SK-N-SH (cell line): ENCODE measurements around the gene SEPTIN7. TPM values are rescaled to one million over a fixed set of nuclear protein-coding genes. Genes with fewer than 3 reads are reported as not detected.

ENCODE experiments used
- CTCF ChIA-PET: fragments of 300-600, 350-600 bp; formaldehyde crosslinking; extraction: SDS; loops from one replicate; lab custom pipeline; 2021; lab: Yijun Ruan, JAX
- POLR2A ChIA-PET: fragments of 350-600 bp; sonication (Branson Sonifier 250); formaldehyde crosslinking; extraction: SDS; loops from one replicate; lab custom pipeline; 2020; ENCODE audit warnings: antibody characterized with exemption, inconsistent platforms; lab: Yijun Ruan, JAX
- DNase-seq: peaks from one replicate; pipeline ENCODE4 v3.0.0; 2012
- H2AFZ ChIP-seq: fragments of 200-600 bp; sonication (generic); 2 replicates; pipeline ENCODE4 v1.8.1; 2016; ENCODE audit warnings: antibody characterized with exemption, mild to moderate bottlenecking, low read depth
- H3F3A ChIP-seq: fragments of 200-600 bp; sonication (generic); replicated peaks from 2 replicates; pipeline ENCODE3; 2016; ENCODE audit warnings: antibody characterized with exemption, mild to moderate bottlenecking; ENCODE audit not compliant: insufficient read depth
- H3K27ac ChIP-seq, 2 experiments: fragments of 200-500 bp in 1 of 2; fragments of 200-600 bp in 1 of 2; sonication (Bioruptor generic) in 1 of 2; sonication (generic), shearing (Covaris generic) in 1 of 2; 2 replicates each; pipeline versions ENCODE4 v1.5.1 to v1.6.1; 2014 to 2016; ENCODE audit warnings: low read depth in 2 of 2, inconsistent platforms in 1 of 2, low read length in 1 of 2, mild to moderate bottlenecking in 1 of 2, mixed read lengths in 1 of 2
- H3K27me3 ChIP-seq: fragments of 200-600 bp; sonication (generic), shearing (Covaris generic); 2 replicates; pipeline ENCODE4 v1.6.1; 2016; ENCODE audit warnings: mixed run types; ENCODE audit not compliant: insufficient read depth
- H3K36me3 ChIP-seq, 2 experiments: fragments of 200-500 bp in 1 of 2; fragments of 200-600 bp in 1 of 2; sonication (Bioruptor generic) in 1 of 2; sonication (generic) in 1 of 2; replicated peaks in 1 of 2; 2 replicates each; pipeline versions ENCODE3 to v1.5.1; 2014 to 2016; ENCODE audit warnings: low read length in 1 of 2, mild to moderate bottlenecking in 1 of 2; ENCODE audit not compliant: insufficient read depth in 2 of 2, control insufficient read depth in 1 of 2
- H3K4me1 ChIP-seq, 2 experiments: fragments of 200-500 bp in 1 of 2; fragments of 200-600 bp in 1 of 2; sonication (Bioruptor generic) in 1 of 2; sonication (generic), shearing (Covaris generic) in 1 of 2; 2 replicates each; pipeline versions ENCODE4 v1.5.1 to v1.6.1; 2014 to 2016; ENCODE audit warnings: low read depth in 1 of 2, low read length in 1 of 2, mixed run types in 1 of 2; ENCODE audit not compliant: insufficient read depth in 2 of 2, control insufficient read depth in 1 of 2
- H3K4me2 ChIP-seq: fragments of 200-600 bp; sonication (generic), shearing (Covaris generic); 2 replicates; pipeline ENCODE4 v1.6.1; 2017; ENCODE audit warnings: mixed run types
- H3K4me3 ChIP-seq, 2 experiments: fragments of 200-500 bp in 1 of 2; fragments of 200-600 bp in 1 of 2; sonication (Bioruptor generic) in 1 of 2; sonication (generic), shearing (Covaris generic) in 1 of 2; 2 replicates each; pipeline versions ENCODE4 v1.5.1 to v1.8.1; 2014 to 2016; ENCODE audit warnings: low read depth in 2 of 2, inconsistent platforms in 1 of 2, low read length in 1 of 2, mild to moderate bottlenecking in 1 of 2, mixed read lengths in 1 of 2, moderate library complexity in 1 of 2
- H3K79me2 ChIP-seq: fragments of 200-600 bp; sonication (generic); 2 replicates; pipeline ENCODE4 v1.8.1; 2017; ENCODE audit warnings: mild to moderate bottlenecking; ENCODE audit not compliant: insufficient read depth
- H3K9ac ChIP-seq: fragments of 200-600 bp; sonication (generic); 2 replicates; pipeline ENCODE4 v1.6.1; 2017; ENCODE audit warnings: mixed run types
- H3K9me2 ChIP-seq: fragments of 200-600 bp; sonication (generic); 2 replicates; pipeline ENCODE4 v1.6.1; 2017; ENCODE audit warnings: mixed run types
- H3K9me3 ChIP-seq: fragments of 200-600 bp; sonication (generic); 2 replicates; pipeline ENCODE4 v1.6.1; 2017; ENCODE audit warnings: mixed run types, mild to moderate bottlenecking, moderate library complexity
- H4K20me1 ChIP-seq: fragments of 200-600 bp; sonication (generic); 2 replicates; pipeline ENCODE4 v1.6.1; 2017; ENCODE audit warnings: mild to moderate bottlenecking, mixed run types; ENCODE audit not compliant: insufficient read depth
- CHD2 ChIP-seq: fragments of 150-350 bp; IDR thresholded peaks from 2 replicates; pipeline ENCODE4 v1.6.1; 2018; ENCODE audit warnings: low read length; ENCODE audit not compliant: partially characterized antibody
- ELF1 ChIP-seq: IDR thresholded peaks from 2 replicates; pipeline ENCODE4 v1.4.0; 2012
- EP300 ChIP-seq, 2 experiments: IDR thresholded peaks; 2 replicates each; pipeline versions ENCODE4 v1.4.0 to v1.6.1; 2012; ENCODE audit warnings: borderline replicate concordance in 1 of 2, low read depth in 1 of 2, low read length in 1 of 2
- EZH2phosphoT487 ChIP-seq: fragments of 200-600 bp; sonication (generic); IDR thresholded peaks from 2 replicates; pipeline ENCODE4 v1.6.1; 2017; ENCODE audit warnings: low read depth, mixed run types, mild to moderate bottlenecking, antibody characterized with exemption, moderate library complexity, borderline replicate concordance
- FOSL2 ChIP-seq: IDR thresholded peaks from 2 replicates; pipeline ENCODE4 v1.4.0; 2012; ENCODE audit warnings: low read depth, mild to moderate bottlenecking, moderate library complexity, borderline replicate concordance
- GATA2 ChIP-seq: sonication (generic); formaldehyde crosslinking; IDR thresholded peaks from 2 replicates; pipeline ENCODE4 v1.5.0; 2020; ENCODE audit warnings: mild to moderate bottlenecking, missing genetic modification reagents
- JUND ChIP-seq: IDR thresholded peaks from 2 replicates; pipeline ENCODE4 v1.4.0; 2012
- NRF1 ChIP-seq: IDR thresholded peaks from 2 replicates; pipeline ENCODE4 v1.6.1; 2012; ENCODE audit warnings: low read depth, mild to moderate bottlenecking, low read length
- POLR2AphosphoS5 ChIP-seq: IDR thresholded peaks from 2 replicates; pipeline ENCODE4 v1.6.1; 2012; ENCODE audit warnings: low read depth, low read length
- RAD21 ChIP-seq: IDR thresholded peaks from 2 replicates; pipeline ENCODE4 v1.6.1; 2012; ENCODE audit warnings: mild to moderate bottlenecking, low read length
- RCOR1 ChIP-seq: fragments of 150-350 bp; IDR thresholded peaks from 2 replicates; pipeline ENCODE4 v1.6.1; 2017; ENCODE audit warnings: antibody characterized with exemption, low read length
- YY1 ChIP-seq: IDR thresholded peaks from 2 replicates; pipeline ENCODE4 v1.4.0; 2012; ENCODE audit warnings: low read depth, mild to moderate bottlenecking
- WGBS: methylation state at CpG from one replicate; pipeline ENCODE4 v1.1.6; 2017; ENCODE audit warnings: low lambda C conversion rate; 5-methylcytosine and 5-hydroxymethylcytosine counted together
- polyA plus RNA-seq, 3 experiments: library from polyadenylated mRNA; depleted of rRNA; stranded (reverse); fragments of >200 nt; gene quantifications; 2 replicates each; pipeline ENCODE4 v1.2.3, GENCODE V29; 2012
- TF ChIP-seq, protein P1 (sequence below): fragments of 150-350 bp; IDR thresholded peaks from 2 replicates; pipeline ENCODE4 v1.6.1; 2016; ENCODE audit warnings: mild to moderate bottlenecking, low read depth, low read length
- TF ChIP-seq, protein P2 (sequence below): IDR thresholded peaks from 2 replicates; pipeline ENCODE4 v1.4.0; 2012; ENCODE audit warnings: low read depth, borderline replicate concordance
- TF ChIP-seq, protein P3 (sequence below): IDR thresholded peaks from 2 replicates; pipeline ENCODE4; 2012
- TF ChIP-seq, protein P4 (sequence below): IDR thresholded peaks from 2 replicates; pipeline ENCODE4 v1.4.0; 2012; ENCODE audit warnings: low read depth, borderline replicate concordance

SEPTIN7 gene
- polyA plus RNA-seq, 1 of the 3 experiments (the other 2 are of a cell fraction), result 119 TPM

DNA sequence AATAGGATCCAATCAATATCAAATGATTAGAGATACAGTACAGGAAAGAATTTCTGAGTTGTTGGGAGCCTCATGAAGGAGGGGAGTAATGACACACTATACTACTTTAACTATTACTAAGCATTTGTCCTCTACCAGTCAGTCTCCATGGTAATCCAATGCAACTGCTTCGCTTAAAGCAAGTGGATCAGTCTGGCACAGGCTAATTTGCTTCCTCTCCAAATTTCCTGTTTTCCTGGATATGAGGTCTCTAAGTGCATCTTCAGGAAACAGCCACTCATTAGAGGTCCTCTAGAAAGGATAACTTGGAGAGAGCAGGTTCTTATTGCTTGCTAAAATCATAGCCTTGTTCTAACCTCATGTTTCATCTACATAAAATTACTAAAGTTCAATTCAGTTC lies 8.4 kb upstream of the SEPTIN7 start:
- no peak overlapping the region for H3K9ac ChIP-seq
- no peaks in the 10 kb centered on the region for H4K20me1 ChIP-seq
- no peaks in the 10 kb centered on the region for H3K27me3 ChIP-seq
- TF ChIP-seq POLR2AphosphoS5, result no peak
- TF ChIP-seq EP300 (IDR thresholded peaks at IDR 0.05; ENCODE audit: borderline replicate concordance in 1 of 2, low read depth in 1 of 2, low read length in 1 of 2), result no peak
- TF ChIP-seq EZH2phosphoT487, result no peak
- TF ChIP-seq, protein P1, sequence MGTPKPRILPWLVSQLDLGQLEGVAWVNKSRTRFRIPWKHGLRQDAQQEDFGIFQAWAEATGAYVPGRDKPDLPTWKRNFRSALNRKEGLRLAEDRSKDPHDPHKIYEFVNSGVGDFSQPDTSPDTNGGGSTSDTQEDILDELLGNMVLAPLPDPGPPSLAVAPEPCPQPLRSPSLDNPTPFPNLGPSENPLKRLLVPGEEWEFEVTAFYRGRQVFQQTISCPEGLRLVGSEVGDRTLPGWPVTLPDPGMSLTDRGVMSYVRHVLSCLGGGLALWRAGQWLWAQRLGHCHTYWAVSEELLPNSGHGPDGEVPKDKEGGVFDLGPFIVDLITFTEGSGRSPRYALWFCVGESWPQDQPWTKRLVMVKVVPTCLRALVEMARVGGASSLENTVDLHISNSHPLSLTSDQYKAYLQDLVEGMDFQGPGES, result no peak
- TF ChIP-seq YY1, result no peak
- TF ChIP-seq GATA2, result no peak
- TF ChIP-seq RAD21, result no peak
- no peak for TF ChIP-seq FOSL2
- no peak for TF ChIP-seq ELF1
- TF ChIP-seq, protein P2, sequence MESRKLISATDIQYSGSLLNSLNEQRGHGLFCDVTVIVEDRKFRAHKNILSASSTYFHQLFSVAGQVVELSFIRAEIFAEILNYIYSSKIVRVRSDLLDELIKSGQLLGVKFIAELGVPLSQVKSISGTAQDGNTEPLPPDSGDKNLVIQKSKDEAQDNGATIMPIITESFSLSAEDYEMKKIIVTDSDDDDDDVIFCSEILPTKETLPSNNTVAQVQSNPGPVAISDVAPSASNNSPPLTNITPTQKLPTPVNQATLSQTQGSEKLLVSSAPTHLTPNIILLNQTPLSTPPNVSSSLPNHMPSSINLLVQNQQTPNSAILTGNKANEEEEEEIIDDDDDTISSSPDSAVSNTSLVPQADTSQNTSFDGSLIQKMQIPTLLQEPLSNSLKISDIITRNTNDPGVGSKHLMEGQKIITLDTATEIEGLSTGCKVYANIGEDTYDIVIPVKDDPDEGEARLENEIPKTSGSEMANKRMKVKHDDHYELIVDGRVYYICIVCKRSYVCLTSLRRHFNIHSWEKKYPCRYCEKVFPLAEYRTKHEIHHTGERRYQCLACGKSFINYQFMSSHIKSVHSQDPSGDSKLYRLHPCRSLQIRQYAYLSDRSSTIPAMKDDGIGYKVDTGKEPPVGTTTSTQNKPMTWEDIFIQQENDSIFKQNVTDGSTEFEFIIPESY, result no peak
- TF ChIP-seq, protein P3, sequence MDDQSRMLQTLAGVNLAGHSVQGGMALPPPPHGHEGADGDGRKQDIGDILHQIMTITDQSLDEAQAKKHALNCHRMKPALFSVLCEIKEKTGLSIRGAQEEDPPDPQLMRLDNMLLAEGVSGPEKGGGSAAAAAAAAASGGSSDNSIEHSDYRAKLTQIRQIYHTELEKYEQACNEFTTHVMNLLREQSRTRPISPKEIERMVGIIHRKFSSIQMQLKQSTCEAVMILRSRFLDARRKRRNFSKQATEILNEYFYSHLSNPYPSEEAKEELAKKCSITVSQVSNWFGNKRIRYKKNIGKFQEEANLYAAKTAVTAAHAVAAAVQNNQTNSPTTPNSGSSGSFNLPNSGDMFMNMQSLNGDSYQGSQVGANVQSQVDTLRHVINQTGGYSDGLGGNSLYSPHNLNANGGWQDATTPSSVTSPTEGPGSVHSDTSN, result no peak
- TF ChIP-seq, protein P4, sequence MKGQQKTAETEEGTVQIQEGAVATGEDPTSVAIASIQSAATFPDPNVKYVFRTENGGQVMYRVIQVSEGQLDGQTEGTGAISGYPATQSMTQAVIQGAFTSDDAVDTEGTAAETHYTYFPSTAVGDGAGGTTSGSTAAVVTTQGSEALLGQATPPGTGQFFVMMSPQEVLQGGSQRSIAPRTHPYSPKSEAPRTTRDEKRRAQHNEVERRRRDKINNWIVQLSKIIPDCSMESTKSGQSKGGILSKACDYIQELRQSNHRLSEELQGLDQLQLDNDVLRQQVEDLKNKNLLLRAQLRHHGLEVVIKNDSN, result no peak
- no peak for TF ChIP-seq RCOR1
- TF ChIP-seq JUND, result no peak
- no peak for TF ChIP-seq CHD2
- TF ChIP-seq NRF1, result no peak
- WGBS, result 85% methylated on average over 1 of the region's 1 CpG
- peaks cover 6 to 18% of the 10 kb centered on the region in 2 experiments for H3K4me1 ChIP-seq
- no peaks in the 10 kb centered on the region for H3K36me3 ChIP-seq
- peaks cover 14% of the 10 kb centered on the region for H3F3A ChIP-seq
- ChIA-PET POLR2A (no interaction called here), CTCF (interaction anchor here (2.8 kb wide), 1 partner anchor 9 kb away, joined by 16 read pairs; the partner anchor contains the start of gene SEPTIN7)
- H3K79me2 ChIP-seq, result no peaks in the 10 kb centered on the region
- H3K9me3 ChIP-seq, result no peaks in the 10 kb centered on the region
- peak overlapping the region; percentile 55 for H3K4me2 ChIP-seq
- no peak overlapping the region for H2AFZ ChIP-seq
- H3K4me3 ChIP-seq, result no peak overlapping the region
- DNase-seq, result no peak
- H3K27ac ChIP-seq, result peak overlapping the region in 1 of 2 experiments; percentile 75; a peak in 3 of 4 replicates
- no peaks in the 10 kb centered on the region for H3K9me2 ChIP-seq
